ENCODE data around the gene BOC.

- TF ChIP-seq CTCF (conservative IDR thresholded peaks at IDR 0.05; ENCODE audit: low read depth, low read length) (no peak), EZH2 (IDR thresholded peaks at IDR 0.05; ENCODE audit: low read length, unreplicated experiment) (no peak)
These were observed 40.5 kb downstream of the BOC start for GRCh38 chr3:113251817-113252216.
